Mucosa of descending colon (tissue), 3 donors: ENCODE data around the gene EPS8. TPM values are rescaled to one million over a fixed set of nuclear protein-coding genes. Genes with fewer than 3 reads are reported as not detected.

Source experiments
- ATAC-seq: fragments of 200-7000 bp; cut with Tn5 transposase; one replicate; pipeline ENCODE4 v1.9.1; 2020; ENCODE audit warnings: mild to moderate bottlenecking, moderate library complexity
- DNase-seq, 3 donors: peaks; one replicate each; pipeline ENCODE4 v3.0.0-alpha.2; 2020
- H3K36me3 ChIP-seq: fragments of 200-600 bp; one replicate; pipeline ENCODE4 v1.8.0; 2021; ENCODE audit warnings: low read depth, mild to moderate bottlenecking
- H3K4me1 ChIP-seq: fragments of 200-600 bp; one replicate; pipeline ENCODE4 v1.8.0; 2021; ENCODE audit warnings: low read depth, mild to moderate bottlenecking
- H3K4me3 ChIP-seq: fragments of 200-600 bp; one replicate; pipeline ENCODE4 v1.8.0; 2021; ENCODE audit warnings: mild to moderate bottlenecking
- H3K9me3 ChIP-seq: fragments of 200-600 bp; one replicate; pipeline ENCODE4 v1.8.0; 2021; ENCODE audit warnings: mild to moderate bottlenecking
- intact Hi-C, 2 donors: fragments of 100-400 bp; cut with DNase I in 1 of 2; cut with micrococcal nuclease in 1 of 2; formaldehyde crosslinking; loops; one replicate each; pipeline versions ENCODE4 v1.11.0 to v1.11.1; 2022; cut with DNase I, micrococcal nuclease
- total RNA-seq, 3 donors: library from RNA; stranded (reverse); fragmentation: NEBNext Ultra II Directional in 2 of 3; extraction: Animal tissue kit (Norgen Biotek cat#: 25700) in 2 of 3; gene quantifications; one replicate each; pipeline versions ENCODE4 v1.2.1 to v1.2.4, GENCODE V29; 2021 to 2023
- TF ChIP-seq, protein P1 (sequence below): fragments of 200-600 bp; IDR thresholded peaks from one replicate; pipeline ENCODE4 v1.8.0; 2022; ENCODE audit warnings: antibody characterized with exemption, mild to moderate bottlenecking
- donor health status: DM: no; HTN: no; CAD: no; lungs with moderate emphysema.
- donor health status: DM: no; HTN: no; CAD: no.
- donor health status: DM: no; HTN: yes; CAD: no.

Gene EPS8
- total RNA-seq, 3 donors from 2014 or later: 100 to 204 (median 135) TPM

DNA sequence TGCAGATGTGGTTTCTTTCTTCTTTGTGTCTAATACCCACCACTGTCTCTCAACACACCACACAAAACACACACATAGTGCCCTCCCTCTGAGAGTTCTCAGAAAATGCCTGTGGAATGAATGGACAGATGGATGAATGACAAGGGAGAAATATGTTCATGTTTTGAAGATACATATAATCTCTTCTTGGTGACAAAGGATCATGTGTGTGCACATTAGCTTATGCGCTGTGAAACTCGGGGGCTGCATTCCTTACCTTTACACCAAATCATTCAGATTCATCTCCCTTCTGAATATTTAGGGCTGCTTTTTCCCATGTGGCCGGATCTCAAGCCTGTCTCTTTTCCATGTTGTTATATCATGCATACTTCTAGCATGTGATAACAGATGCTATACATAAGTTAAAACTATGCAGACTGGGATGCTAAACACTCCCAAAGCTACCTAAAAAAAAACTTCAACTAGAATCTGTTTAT, 111.4 kb downstream of the EPS8 start:
- no peaks in the 10 kb centered on the region for H3K9me3 ChIP-seq
- H3K4me3 ChIP-seq: no peak overlapping the region
- ATAC-seq (no peak), DNase-seq (no peak)
- peaks cover 8% of the 10 kb centered on the region for H3K4me1 ChIP-seq
- TF ChIP-seq, protein P1, sequence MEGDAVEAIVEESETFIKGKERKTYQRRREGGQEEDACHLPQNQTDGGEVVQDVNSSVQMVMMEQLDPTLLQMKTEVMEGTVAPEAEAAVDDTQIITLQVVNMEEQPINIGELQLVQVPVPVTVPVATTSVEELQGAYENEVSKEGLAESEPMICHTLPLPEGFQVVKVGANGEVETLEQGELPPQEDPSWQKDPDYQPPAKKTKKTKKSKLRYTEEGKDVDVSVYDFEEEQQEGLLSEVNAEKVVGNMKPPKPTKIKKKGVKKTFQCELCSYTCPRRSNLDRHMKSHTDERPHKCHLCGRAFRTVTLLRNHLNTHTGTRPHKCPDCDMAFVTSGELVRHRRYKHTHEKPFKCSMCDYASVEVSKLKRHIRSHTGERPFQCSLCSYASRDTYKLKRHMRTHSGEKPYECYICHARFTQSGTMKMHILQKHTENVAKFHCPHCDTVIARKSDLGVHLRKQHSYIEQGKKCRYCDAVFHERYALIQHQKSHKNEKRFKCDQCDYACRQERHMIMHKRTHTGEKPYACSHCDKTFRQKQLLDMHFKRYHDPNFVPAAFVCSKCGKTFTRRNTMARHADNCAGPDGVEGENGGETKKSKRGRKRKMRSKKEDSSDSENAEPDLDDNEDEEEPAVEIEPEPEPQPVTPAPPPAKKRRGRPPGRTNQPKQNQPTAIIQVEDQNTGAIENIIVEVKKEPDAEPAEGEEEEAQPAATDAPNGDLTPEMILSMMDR: no peak
- no peaks in the 10 kb centered on the region for H3K36me3 ChIP-seq
- intact Hi-C loops: no loop called here

DNA sequence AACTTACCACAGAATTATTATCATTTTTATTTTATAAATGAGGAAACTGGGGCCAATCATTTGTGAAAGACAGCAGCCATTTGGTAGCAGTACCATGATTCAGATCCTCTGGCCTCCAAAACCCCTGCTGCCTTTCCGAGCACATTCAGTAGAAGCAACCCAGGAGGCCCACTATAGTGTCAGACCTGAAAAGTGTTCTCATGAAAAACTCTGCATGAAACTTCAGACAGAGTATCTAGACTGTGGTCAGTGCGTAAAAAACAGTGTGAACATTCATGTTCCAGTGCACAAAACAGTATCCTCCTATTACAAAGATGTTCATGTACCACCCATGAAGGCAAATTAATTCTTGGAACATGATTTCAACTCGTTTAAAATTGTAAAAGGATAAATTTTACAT, 112.0 kb downstream of the EPS8 start:
- H3K9me3 ChIP-seq: no peaks in the 10 kb centered on the region
- peaks cover 2% of the 10 kb centered on the region for H3K4me1 ChIP-seq
- intact Hi-C loops: no loop called here
- H3K4me3 ChIP-seq: no peak overlapping the region
- TF ChIP-seq, protein P1: no peak
- no peak for DNase-seq
- no peak for ATAC-seq
- no peaks in the 10 kb centered on the region for H3K36me3 ChIP-seq

DNA sequence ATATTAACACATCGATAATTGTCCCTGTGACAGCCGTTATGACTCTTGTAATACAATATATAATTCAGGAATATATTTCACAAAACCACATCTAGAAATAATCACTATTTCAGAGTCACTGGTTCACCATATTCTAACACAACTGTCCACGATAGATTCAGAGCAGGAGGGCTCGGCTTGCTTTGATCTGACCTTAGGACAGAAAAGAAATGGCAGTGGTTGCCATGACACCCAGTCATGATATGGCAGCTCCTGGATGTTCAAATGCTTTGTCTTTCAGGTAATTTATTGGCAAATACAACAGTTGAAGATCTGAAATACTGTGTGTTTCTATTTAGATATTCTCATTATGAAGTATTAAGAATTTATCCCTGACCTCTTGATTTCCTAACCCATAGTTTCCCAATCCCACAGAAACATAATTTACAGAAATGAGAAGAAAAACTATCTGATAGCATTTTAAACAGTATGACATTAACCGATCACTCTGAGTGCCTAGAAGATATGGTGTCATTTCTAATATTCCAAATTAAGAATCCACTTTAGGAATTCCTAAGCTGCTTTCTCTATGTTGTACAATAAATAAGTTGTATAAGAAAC, 116.4 kb downstream of the EPS8 start:
- H3K9me3 ChIP-seq: no peaks in the 10 kb centered on the region
- TF ChIP-seq, protein P1: no peak
- H3K36me3 ChIP-seq: no peaks in the 10 kb centered on the region
- intact Hi-C loops: no loop called here
- H3K4me1 ChIP-seq: no peaks in the 10 kb centered on the region
- DNase-seq (no peak), ATAC-seq (no peak)
- no peak overlapping the region for H3K4me3 ChIP-seq

DNA sequence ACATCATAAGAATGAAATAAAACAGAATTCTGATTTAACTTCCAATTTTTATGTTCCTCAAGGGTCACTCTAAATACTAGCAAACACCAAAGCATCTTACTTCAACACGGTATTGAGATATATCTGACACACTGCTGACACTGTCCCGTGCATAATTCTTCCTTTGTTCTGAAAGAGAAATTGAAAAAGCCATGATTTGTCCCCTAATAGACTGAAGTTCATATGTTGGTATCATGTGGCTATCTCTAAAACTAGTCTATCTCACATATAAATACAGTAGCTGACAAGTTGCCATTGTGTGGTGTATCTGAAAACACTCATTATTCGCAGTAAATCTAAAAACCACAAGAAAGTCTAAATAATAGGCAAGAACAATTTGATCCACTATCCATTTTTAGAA, 118.4 kb downstream of the EPS8 start:
- TF ChIP-seq, protein P1: no peak
- H3K4me1 ChIP-seq: no peaks in the 10 kb centered on the region
- ATAC-seq (no peak), DNase-seq (no peak)
- no peaks in the 10 kb centered on the region for H3K9me3 ChIP-seq
- intact Hi-C loops: no loop called here
- H3K4me3 ChIP-seq: no peak overlapping the region
- no peaks in the 10 kb centered on the region for H3K36me3 ChIP-seq

DNA sequence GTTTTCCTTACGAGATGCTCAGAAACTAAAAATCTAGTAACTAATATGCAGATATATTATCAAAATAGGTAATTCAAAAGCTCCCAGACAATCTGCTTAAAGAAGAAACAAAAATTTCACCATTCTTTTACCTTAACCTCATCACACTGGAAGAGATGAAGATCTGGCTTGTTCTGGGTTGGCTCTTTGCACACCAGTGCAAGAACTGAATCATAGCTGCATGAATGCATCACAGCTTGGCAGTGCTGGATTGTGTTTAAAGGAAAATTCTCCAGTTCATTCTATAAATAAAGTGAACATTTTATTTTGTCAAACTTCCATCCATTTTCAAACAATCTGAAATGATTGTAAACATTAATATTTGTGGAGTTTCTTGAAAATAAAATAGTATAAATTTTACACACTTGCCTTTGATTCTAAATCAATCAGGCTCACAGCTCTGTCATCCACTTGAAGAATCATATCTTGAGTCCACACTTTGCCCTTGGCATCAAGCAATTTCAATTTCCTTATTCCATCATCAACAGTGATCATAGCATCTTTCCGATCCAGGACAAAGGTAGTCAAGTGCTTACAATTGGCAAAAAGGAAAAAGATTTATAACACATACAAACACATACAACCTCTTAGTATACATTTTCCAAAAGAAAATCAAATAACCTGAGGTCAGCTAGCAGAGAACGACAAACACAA, 119.8 kb downstream of the EPS8 start:
- ATAC-seq (no peak), DNase-seq (no peak)
- H3K4me1 ChIP-seq: no peaks in the 10 kb centered on the region
- no peak overlapping the region for H3K4me3 ChIP-seq
- no peaks in the 10 kb centered on the region for H3K36me3 ChIP-seq
- TF ChIP-seq, protein P1: no peak
- intact Hi-C loops: no loop called here
- H3K9me3 ChIP-seq: no peaks in the 10 kb centered on the region
